Fibroblast of the aortic adventitia (primary cell): ENCODE data around the gene RDH5. TPM values are rescaled to one million over a fixed set of nuclear protein-coding genes. Genes with fewer than 3 reads are reported as not detected.

Source experiments
- DNase-seq: peaks from one replicate; pipeline ENCODE4 v3.0.0-alpha.2; 2010; ENCODE audit warnings: low read depth
- H3K4me3 ChIP-seq: 2 replicates; pipeline ENCODE4 v1.5.1; 2011; ENCODE audit warnings: low read depth, mild to moderate bottlenecking, control low read depth, low read length, moderate library complexity
- CTCF ChIP-seq: IDR thresholded peaks from 2 replicates; pipeline ENCODE4 v1.5.1; 2011; ENCODE audit warnings: mild to moderate bottlenecking, low read length, control low read depth, inconsistent platforms; ENCODE audit not compliant: insufficient read depth
- total RNA-seq: library from RNA; depleted of rRNA; stranded (reverse); fragments of >200 nt; gene quantifications from 2 replicates; pipeline ENCODE4 v1.2.3, GENCODE V29; 2012; ENCODE audit warnings: low replicate concordance

Gene RDH5
- total RNA-seq, 1 donor, result 17.7 TPM

DNA sequence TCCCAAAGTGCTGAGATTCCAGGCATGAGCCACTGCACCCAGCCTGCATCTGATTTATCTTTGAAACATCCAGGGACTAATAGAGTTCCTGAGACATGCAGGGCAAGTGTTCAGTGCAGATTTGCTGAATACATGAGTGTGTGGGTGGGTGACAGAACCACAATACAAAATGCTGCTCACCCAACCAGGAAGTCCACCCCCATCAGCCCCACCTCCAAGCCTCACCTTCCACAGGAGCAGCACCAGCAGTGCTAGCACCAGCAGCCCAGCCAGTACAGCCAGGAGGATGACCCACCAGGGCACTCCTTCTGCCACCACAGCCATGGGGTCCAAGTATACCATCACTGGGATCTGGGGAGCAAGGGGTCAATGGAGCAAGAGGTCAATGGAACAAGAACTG lies 32.4 kb upstream of the RDH5 start:
- TF ChIP-seq CTCF, result no peak
- H3K4me3 ChIP-seq, result no peak overlapping the region
- DNase-seq, result no peak

DNA sequence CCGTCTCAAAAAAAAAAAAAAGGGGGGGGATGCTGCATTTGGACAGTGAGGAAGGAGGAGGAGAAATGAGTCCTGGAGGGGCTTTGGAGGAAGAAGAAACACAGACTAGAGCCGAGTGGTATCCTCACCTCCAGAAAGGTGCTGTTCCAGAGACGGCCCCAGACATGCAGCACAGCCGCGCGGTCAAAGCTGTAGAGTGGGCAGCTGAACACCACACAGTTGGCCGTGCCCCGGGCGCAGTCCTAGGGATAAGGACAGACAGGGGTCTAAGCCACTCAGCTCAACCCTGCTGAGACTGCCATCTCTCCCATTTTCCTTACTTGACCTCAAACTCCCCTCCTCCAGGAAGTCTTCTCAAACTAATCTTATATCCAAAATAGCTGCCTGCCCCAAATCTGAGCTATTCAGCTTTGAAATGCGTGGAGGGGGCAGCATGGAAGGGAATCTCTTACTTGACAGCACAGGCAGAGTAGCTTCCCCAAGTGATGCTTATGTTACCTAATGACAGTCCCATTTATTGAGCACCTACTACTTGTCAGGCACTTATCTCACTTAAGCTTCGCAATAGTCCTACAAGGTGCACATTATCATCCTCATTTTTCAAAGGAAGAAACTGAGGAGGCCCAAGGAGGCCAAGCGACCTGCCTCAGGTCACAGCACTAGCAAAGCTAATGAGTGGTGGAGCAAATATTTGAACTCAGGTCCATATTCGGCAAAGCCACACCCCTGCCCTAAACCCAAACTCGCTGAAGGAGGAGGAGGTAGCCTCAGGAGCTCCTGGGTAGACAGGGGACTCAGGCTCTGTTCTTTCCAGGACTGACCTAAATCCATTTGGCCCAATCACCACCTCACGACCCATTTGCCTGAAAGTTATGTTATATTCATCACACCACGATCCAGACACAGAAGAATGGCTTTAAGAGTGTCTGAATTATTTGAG lies 31.2 kb upstream of the RDH5 start:
- no peak overlapping the region for H3K4me3 ChIP-seq
- no peak for TF ChIP-seq CTCF
- DNase-seq, result no peak

DNA sequence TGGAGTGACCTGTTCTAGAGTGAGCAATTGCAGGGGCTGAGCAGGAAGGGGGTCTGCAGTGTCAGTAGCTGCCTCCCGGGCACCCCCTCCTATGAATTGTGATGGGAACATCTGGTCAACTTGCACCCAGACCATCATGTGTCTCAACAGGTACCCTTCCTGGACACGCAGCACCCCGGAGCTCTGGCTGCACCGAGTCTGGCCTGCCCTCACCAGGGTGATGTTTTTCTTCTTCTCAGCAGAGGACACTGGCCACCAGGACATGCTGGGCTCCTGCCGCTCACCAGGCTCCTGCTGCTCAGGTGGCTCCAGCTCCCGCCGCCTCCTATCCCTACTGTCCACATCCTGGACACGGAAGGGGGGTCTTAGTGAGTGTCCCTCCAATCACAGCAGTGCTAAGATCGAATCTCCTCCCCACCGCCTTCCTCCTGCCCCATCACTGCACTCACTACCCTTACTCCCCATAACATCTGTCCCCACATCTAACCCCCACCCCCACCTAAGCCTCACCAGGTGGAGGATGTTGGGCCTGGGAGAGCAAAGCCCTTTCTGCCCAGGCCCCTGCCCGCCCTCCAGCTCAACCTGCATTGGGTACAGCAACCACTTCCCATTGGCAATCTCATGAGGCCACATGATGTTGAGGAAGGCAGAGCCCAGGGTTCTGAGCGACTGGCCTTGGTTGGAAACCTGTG lies 27.4 kb upstream of the RDH5 start:
- H3K4me3 ChIP-seq, result no peak overlapping the region
- TF ChIP-seq CTCF, result no peak
- DNase-seq, result no peak

DNA sequence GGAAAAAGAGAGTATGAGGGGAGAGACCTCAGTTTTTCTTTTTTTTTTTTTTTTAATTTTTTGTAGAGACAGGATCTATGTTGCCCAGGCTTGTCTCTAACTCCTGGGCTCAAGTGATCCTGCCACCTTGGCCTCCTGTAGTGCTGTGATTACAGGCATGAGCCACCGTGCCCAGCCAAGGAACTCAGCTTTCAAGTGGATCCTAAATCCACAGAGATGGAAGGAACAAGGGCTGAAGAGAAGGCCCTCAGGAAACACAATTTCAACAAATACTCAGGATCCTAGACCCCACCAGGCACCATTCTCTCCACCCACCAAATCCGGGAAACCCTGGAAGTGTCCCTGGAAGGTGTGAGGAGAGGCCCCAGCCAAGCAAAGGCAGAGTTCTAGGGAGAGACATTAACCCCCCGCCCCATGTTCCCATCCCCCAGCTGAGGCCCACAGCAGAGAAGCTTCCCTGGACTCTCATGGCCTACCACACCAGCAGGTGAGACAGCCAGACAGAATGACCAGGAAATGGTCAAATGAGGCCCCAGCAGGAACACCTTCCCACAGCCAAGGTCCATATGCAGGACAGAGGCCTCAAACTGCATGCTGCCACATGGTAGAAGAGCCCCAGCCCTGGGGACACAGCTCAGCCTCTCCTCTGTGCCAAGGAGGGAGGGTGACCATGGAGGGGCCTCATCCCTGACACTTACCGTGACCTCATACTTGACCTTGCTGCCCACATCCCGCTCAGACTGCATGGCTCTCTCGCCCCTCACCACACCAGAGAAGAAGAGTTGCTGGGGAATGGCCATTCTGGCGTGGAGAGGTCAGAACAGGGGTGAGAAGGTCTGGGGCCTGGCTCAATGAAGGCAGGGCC lies 26.6 kb upstream of the RDH5 start:
- TF ChIP-seq CTCF, result no peak
- no peak for DNase-seq
- H3K4me3 ChIP-seq, result no peak overlapping the region

DNA sequence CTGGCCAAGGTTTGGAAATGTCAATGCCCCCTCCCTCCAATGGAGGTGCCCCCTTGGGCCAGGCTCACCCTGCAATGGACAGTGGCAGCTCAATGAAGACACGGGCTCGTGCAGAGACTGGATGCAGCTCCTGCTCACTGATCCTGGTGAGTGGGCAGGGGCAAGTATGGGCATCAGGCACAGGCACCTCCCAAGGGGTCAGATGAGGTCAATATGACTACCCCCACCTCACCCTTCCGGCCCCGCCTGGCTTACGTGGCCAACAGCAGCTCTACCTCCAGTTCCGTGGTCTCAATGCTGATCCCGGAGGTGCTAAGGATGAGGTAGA lies 26.0 kb upstream of the RDH5 start:
- TF ChIP-seq CTCF, result no peak
- DNase-seq, result no peak
- no peak overlapping the region for H3K4me3 ChIP-seq

GRCh38 chr12:55694651-55695050 lies 25.5 kb upstream of the RDH5 start:
- TF ChIP-seq CTCF, result no peak
- no peak overlapping the region for H3K4me3 ChIP-seq
- DNase-seq, result no peak
